T-helper 1 cell (primary cell): ENCODE measurements around the gene A2ML1.
"Not testable (repeated sequence)": the region's sequence is repeated elsewhere in the genome, so short reads cannot be mapped to it uniquely, and the experiment has no call there.

Experiments used
- DNase-seq, 5 donors: peaks; one replicate each; pipeline ENCODE4 v3.0.0-alpha.2; 2012 to 2020

A2ML1 gene

GRCh38 chr12:8911606-8912268 lies 89.3 kb downstream of the A2ML1 start:
- DNase-seq: no peak

GRCh38 chr12:8912914-8913313 lies 90.5 kb downstream of the A2ML1 start:
- no peak for DNase-seq

- DNase-seq: no peak
Observed at GRCh38 chr12:8913702-8914032, 91.2 kb downstream of the A2ML1 start.

- peak; percentile 74 to 85 (median 78) for DNase-seq
Observed at GRCh38 chr12:8914033-8914715, 91.8 kb downstream of the A2ML1 start, which contains the start of gene PHC1. PHC1 (plus strand) TSS chr12:8914509; CDS start chr12:8917678, 3,169 bp downstream.

GRCh38 chr12:8914716-8915526 lies 92.5 kb downstream of the A2ML1 start:
- DNase-seq: peak; percentile 38 to 57 (median 56)

GRCh38 chr12:8916154-8916553 lies 93.7 kb downstream of the A2ML1 start:
- DNase-seq: no peak

- no peak for DNase-seq
Observed at GRCh38 chr12:8917031-8917430, 94.6 kb downstream of the A2ML1 start.

- no peak for DNase-seq
Observed at GRCh38 chr12:8917751-8918150, 95.3 kb downstream of the A2ML1 start.

- DNase-seq: not testable (repeated sequence)
Observed at GRCh38 chr12:8919643-8920042, 97.2 kb downstream of the A2ML1 start.

GRCh38 chr12:8922544-8922943 lies 100.1 kb downstream of the A2ML1 start:
- no peak for DNase-seq
